ENCODE data around the gene ZBTB32.

Gene ZBTB32

DNA sequence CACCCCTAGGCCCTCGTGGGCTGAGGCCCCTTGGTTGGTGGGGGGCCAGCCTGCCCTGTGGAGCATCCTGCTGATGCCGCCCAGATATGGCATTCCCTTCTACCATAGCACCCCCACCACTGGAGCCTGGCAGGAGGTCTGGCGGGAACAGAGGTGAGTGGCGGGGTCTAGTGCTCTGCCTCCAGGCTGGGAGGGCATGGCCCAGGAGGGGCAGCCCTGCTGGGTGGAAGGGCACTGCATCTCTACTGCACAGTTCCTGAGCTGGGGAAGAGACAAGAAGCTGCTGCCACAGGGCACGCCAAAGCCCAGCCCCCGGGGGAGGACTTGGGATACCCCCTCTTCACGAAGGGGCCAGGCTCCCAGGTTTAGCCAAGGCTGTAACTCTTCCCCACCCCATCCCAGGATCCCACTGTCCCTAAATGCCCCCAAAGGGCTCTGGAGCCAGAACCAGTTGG is 11.0 kb downstream of the ZBTB32 start (continued):
- TF ChIP-seq PRDM1 (tag by site-specific recombination; IDR thresholded peaks at IDR 0.05) (no peak), ZNF148 (tag by site-specific recombination; IDR thresholded peaks at IDR 0.05; ENCODE audit: borderline replicate concordance) (no peak), ZNF704 (tag by site-specific recombination; IDR thresholded peaks at IDR 0.05) (no peak), ZNF155 (tag by site-specific recombination; IDR thresholded peaks at IDR 0.05) (no peak), ZFHX2 (tag by site-specific recombination; conservative IDR thresholded peaks at IDR 0.05) (no peak), KLF7 (tag by site-specific recombination; IDR thresholded peaks at IDR 0.05; ENCODE audit: borderline replicate concordance) (no peak), GFI1B (tag by site-specific recombination; IDR thresholded peaks at IDR 0.05) (no peak), FEZF1 (tag by site-specific recombination; IDR thresholded peaks at IDR 0.05) (no peak), ZNF10 (tag by site-specific recombination; IDR thresholded peaks at IDR 0.05) (no peak), KLF1 (tag by site-specific recombination; IDR thresholded peaks at IDR 0.05) (no peak), BCL11B (tag by site-specific recombination; IDR thresholded peaks at IDR 0.05; ENCODE audit: low read depth) (no peak), ZNF837 (tag by site-specific recombination; IDR thresholded peaks at IDR 0.05) (no peak), ZBTB8A (tag by site-specific recombination; IDR thresholded peaks at IDR 0.05) (no peak), ZNF768 (tag by site-specific recombination; IDR thresholded peaks at IDR 0.05) (no peak)
- TF ChIP-seq, protein P1, sequence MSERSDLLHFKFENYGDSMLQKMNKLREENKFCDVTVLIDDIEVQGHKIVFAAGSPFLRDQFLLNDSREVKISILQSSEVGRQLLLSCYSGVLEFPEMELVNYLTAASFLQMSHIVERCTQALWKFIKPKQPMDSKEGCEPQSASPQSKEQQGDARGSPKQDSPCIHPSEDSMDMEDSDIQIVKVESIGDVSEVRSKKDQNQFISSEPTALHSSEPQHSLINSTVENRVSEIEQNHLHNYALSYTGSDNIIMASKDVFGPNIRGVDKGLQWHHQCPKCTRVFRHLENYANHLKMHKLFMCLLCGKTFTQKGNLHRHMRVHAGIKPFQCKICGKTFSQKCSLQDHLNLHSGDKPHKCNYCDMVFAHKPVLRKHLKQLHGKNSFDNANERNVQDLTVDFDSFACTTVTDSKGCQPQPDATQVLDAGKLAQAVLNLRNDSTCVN (tag by site-specific recombination; optimal IDR thresholded peaks at IDR 0.05): no peak
- TF ChIP-seq, protein P2, sequence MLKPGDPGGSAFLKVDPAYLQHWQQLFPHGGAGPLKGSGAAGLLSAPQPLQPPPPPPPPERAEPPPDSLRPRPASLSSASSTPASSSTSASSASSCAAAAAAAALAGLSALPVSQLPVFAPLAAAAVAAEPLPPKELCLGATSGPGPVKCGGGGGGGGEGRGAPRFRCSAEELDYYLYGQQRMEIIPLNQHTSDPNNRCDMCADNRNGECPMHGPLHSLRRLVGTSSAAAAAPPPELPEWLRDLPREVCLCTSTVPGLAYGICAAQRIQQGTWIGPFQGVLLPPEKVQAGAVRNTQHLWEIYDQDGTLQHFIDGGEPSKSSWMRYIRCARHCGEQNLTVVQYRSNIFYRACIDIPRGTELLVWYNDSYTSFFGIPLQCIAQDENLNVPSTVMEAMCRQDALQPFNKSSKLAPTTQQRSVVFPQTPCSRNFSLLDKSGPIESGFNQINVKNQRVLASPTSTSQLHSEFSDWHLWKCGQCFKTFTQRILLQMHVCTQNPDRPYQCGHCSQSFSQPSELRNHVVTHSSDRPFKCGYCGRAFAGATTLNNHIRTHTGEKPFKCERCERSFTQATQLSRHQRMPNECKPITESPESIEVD (tag by site-specific recombination; IDR thresholded peaks at IDR 0.05): no peak

- ChIA-PET CTCF (interaction anchor here (0.6 to 6.0 kb wide), 17 partner anchors 12 to 499 kb away, joined by 3 to 119 read pairs (median 4); partner anchors contain the start of genes PSENEN, U2AF1L4 and ZBTB32), POLR2A (interaction anchor here (1.0 kb wide), 1 partner anchor 9 kb away, joined by 3 read pairs; no protein-coding TSS in a partner anchor)
- Histone ChIP-seq H3K27ac (ENCODE audit: extremely low read depth, low read depth, low read length) (peak overlapping the region; percentile 93), H3K9me3 (ENCODE audit: control insufficient read depth, insufficient read depth, low read depth, low read length) (no peaks in the 10 kb centered on the region), H3K4me1 (ENCODE audit: control insufficient read depth, insufficient read depth, low read length) (peaks cover 23% of the 10 kb centered on the region), H3K36me3 (ENCODE audit: control insufficient read depth in 2 of 2, insufficient read depth in 1 of 2, low read length in 2 of 2) (peaks cover 17 to 19% of the 10 kb centered on the region in 2 experiments), H3K4me3 (ENCODE audit: low read depth, low read length) (peak overlapping the region; percentile 44)
- TF ChIP-seq ZNF747 (tag by site-specific recombination; IDR thresholded peaks at IDR 0.05) (0 out of 2 replicates have a peak, but pooled peaks have one; percentile 23), ZNF600 (tag by site-specific recombination; IDR thresholded peaks at IDR 0.05) (peak; percentile 29; the same call in 1 of the 2 replicates), ZNF148 (tag by site-specific recombination; IDR thresholded peaks at IDR 0.05; ENCODE audit: borderline replicate concordance) (peak; percentile 45; the same call in 1 of the 2 replicates), HOXA7 (CRISPR knock-in tag; IDR thresholded peaks at IDR 0.05; ENCODE audit: borderline replicate concordance) (no peak), ZNF645 (tag by site-specific recombination; IDR thresholded peaks at IDR 0.05) (0 out of 2 replicates have a peak, but pooled peaks have one; percentile 19), ZNF311 (tag by site-specific recombination; IDR thresholded peaks at IDR 0.05; ENCODE audit: borderline replicate concordance) (peak; percentile 37; the same call in 1 of the 2 replicates), SP7 (tag by site-specific recombination; IDR thresholded peaks at IDR 0.05) (no peak), ZNF341 (tag by site-specific recombination; IDR thresholded peaks at IDR 0.05; ENCODE audit: low read depth) (peak; percentile 32; the same call in 1 of the 2 replicates)
These were observed 11.8 kb downstream of the ZBTB32 start for GRCh38 chr19:35715981-35716800.

Measured in HEK293 (cell line).